ENCODE data around the gene HSPB6. TPM values are rescaled to one million over a fixed set of nuclear protein-coding genes. Genes with fewer than 3 reads are reported as not detected.
"Not testable (repeated sequence)": the region's sequence is repeated elsewhere in the genome, so short reads cannot be mapped to it uniquely, and the experiment has no call there.

HSPB6 gene, protein sequence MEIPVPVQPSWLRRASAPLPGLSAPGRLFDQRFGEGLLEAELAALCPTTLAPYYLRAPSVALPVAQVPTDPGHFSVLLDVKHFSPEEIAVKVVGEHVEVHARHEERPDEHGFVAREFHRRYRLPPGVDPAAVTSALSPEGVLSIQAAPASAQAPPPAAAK
- total RNA-seq = not detected in 2 replicates

- intact Hi-C loops (cut with micrococcal nuclease) = no loop called here
Measured at GRCh38 chr19:35756377-35757230, at the start of gene HSPB6. TSS of gene HSPB6 (minus strand) at chr19:35757029. CDS start at chr19:35757008, 21 bp downstream.

GRCh38 chr19:35806597-35806996, 49.8 kb upstream of the HSPB6 start:
- intact Hi-C loops (cut with micrococcal nuclease) = no loop called here

- intact Hi-C loops (cut with micrococcal nuclease) = no loop called here
Measured at GRCh38 chr19:35805526-35806102, 48.8 kb upstream of the HSPB6 start.

DNA sequence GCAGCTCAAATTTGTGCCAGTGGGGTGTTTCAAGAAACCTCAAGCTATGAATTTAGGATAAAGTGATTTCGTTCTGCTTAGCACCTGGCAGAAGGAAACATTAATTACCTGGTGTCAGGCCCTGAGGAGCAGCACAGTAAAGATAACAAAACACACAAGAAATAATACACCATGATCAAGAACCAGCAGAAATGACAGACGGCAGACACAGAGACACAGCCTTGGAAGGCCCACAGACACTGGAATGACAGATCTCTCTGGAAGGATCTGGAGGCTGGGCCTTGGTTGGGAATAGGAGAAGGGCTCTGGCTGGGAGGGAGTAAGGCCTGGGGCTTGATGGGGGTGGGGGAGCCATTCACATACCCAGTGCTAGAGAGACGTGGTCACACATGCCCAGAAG, 45.0 kb upstream of the HSPB6 start:
- intact Hi-C loops (cut with micrococcal nuclease) = no loop called here

DNA sequence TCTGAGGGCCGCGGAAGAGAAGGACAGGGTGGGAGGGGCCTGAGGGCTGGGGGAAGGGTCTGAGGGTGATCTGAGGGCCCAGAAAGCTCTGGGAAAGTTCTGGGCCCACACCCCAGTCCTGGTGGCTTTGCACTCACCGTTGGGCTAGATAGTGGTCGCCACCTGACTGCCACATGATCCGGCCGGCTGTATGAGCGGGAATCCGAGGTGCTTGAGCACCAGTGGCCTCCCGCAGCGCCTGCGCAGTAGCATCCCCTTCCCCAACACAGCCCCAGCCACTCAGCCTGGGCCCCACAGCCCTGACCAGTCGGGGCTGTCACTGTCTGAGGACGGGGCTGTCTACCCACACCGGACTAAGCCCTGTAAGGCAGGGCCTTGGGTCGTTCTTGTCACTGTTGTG, 40.8 kb upstream of the HSPB6 start:
- intact Hi-C loops (cut with micrococcal nuclease) = no loop called here

GRCh38 chr19:35796645-35797542, 40.1 kb upstream of the HSPB6 start:
- intact Hi-C loops (cut with micrococcal nuclease) = no loop called here

GRCh38 chr19:35795564-35795963, 38.7 kb upstream of the HSPB6 start:
- intact Hi-C loops (cut with micrococcal nuclease) = not testable (repeated sequence)

DNA sequence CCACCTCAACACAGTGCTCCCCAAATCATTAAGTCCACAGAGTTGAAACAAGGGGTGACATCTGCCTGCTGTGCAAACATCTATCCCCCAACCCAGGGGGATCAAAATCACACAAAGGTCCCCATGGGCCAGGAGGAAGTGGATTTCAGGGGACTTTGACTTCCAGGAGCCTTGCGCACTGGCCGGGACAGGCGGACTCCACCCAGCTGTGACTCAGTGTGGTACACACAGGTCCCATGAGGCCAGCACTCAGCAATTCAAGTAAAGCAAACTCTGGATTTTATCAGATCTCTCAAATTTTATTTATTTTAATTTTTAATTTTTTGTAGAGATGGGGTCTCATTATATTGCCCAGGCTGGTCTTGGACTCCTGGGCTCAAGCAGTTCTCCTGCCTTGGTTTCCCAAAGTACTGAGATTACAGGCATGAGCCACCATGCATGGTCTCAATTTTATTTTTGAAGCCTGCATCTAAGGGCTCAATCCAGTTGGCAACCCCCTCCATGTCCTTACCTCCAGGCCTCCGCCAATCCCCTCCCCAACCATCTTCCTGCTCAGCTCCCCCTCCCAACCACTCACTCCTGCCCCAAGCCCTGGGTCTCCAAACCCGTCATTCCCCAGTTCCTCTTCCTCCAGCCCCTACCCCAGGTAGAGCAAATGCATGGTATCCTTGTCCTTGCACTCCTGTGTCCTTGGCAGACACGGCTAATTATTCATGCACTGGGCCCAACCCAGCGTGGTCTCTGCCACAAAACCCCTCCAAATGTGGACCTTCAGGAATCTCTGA, 36.7 kb upstream of the HSPB6 start:
- intact Hi-C loops (cut with micrococcal nuclease) = no loop called here

DNA sequence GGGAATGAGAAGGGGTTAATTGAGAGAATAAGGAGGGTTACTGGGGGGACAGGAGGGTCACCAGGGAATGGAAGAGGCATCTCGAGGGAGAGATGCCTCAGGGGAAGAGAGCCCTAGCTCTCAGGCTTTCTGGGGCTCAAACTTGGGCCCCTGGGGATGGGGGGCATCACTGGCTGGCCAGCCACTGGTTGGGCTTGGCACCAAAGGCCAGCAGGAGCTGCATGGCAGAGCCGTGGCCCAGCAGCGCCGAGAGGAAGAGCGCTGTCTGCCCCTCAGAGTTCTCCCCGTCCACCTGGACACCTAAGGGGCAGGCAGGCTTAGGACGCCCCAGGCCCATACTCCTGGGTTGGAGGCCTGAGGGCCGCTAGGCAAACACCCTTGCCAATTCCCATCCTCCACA, 36.1 kb upstream of the HSPB6 start:
- intact Hi-C loops (cut with micrococcal nuclease) = no loop called here

DNA sequence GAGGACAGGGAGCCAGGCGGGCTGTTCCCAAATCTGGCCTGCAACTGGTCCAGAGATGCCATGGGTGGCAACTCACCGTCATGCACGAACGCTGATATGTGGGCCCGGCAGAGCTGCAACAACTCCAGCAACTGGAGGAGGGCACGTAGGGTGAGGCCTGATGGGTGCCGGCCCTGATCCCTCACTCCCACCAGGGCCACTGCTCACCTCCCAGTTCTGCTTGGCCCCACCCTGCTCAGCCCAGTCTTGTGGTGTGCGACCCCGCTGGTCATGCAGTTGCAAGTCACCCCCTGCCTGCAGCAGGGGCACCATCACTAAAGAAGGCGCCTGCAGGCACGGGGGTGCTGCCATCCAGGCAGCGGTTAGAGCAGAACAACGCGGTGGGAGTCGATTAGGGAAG, 35.5 kb upstream of the HSPB6 start:
- intact Hi-C loops (cut with micrococcal nuclease) = no loop called here

DNA sequence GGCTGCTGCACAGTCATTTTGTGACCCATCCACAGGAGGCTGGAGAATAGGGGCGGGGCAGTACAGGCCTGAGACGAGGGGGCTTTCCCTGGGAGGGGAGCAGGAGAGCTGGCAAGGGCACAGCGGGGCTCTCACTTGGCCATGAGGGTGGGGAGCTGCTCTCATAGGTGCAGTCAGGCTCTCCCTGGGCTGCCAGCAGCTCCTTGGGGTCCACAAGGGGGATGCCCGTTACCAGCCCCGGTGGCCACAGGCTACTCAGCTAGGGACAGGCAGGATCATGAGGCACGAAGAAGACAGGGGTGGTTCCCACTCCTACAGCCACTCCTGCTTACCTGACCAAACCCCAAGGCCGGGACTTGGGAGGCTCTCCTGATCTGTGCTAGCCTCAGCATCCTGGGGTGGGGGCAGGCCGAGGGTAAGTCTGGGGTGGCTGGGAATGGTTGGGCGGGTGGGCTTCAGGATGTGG, 35.0 kb upstream of the HSPB6 start:
- intact Hi-C loops (cut with micrococcal nuclease) = no loop called here

- intact Hi-C loops (cut with micrococcal nuclease) = no loop called here
Measured at GRCh38 chr19:35790981-35791813, 34.4 kb upstream of the HSPB6 start.

GRCh38 chr19:35789978-35790944, 33.4 kb upstream of the HSPB6 start:
- intact Hi-C loops (cut with micrococcal nuclease) = no loop called here

DNA sequence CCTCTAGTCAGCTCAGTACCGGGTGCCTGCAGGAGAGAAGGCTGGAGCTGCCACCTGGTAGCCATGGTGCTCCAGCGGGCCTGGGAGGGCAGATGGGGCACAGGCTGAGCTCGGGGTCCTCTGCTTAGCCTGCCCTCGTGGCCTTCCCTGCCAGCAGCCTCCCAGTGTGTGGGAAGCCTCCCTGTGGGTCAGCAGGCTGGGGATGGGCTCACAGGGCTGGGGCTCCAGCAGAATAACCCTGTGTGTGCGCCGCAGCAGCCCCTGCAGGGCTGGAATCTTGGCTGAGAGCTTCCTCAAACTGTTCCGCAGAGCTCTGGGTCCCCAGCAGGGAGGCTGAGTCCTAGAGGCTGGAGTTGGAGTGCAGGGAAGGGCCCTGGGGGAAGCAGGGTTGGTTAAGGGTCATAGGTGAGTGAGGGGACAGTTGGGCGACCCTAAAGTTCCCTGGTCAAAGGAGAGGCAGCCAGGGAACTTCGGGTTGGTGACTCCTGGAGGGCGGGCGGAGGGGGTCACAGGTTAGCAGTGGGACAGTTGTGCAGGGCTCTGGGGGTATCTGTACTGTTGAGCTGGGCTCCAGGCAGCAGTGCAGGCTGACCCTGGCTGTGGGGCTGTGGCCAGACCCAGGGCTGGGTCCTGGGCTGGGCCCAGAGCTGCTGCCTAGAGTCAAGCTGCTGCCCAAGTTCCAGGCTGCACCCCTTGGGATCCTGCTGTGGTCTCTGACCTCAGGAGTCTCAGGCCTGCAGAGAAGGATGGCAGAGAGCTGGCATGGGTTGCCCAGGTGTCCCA, 32.6 kb upstream of the HSPB6 start:
- intact Hi-C loops (cut with micrococcal nuclease) = no loop called here

DNA sequence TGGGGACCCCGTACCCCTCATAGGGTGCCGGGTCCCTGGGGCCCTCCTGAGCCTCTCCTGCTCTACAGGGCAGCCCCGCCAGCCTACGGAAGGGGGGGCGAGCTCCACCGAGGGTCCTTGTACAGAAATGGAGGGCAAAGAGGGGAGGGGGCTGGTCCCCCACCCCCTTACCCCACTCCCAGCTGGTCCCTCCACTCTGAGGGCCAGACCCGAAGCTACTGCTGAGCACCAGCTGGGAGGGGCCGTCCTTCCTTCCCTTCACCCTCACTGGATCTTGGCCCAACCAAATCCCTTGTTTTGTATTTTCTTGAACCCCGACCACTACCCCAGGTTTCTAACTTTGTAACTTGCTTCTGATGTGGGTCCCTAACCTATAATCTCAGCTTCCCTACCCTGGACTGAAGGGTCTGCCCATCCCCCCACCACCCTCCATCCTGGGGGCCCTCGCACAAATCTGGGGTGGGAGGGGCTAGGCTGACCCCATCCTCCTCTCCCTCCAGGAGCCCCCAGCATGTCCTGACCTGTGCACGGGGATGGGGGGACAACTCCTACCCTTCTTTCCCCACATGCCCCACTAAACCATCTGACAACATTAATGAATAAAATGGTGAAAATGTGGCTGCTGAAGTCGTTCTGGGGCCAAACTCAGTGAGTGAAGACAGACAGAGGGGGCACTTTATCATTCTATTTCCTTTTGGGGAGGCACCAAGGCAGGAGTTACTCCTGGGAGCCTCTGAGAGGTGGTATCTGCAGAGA, 31.6 kb upstream of the HSPB6 start:
- intact Hi-C loops (cut with micrococcal nuclease) = no loop called here

GRCh38 chr19:35787227-35787799, 30.5 kb upstream of the HSPB6 start:
- intact Hi-C loops (cut with micrococcal nuclease) = no loop called here

Data from T-helper 1 cell treated with Interleukin-12 subunit alpha and Interleukin-12 subunit beta and Interleukin-4 antibody, amounts not matched to agents 30 ng/mL and 1 ng/mL, for 36 hours (primary cell).